D341Med (cell line): ENCODE data around the gene SARNP.

Source experiments
- DNase-seq: peaks from one replicate; pipeline ENCODE4 v3.0.0; 2012; ENCODE audit warnings: low spot score

The SARNP gene

GRCh38 chr12:55724226-55724939 is 93.1 kb downstream of the SARNP start:
- DNase-seq: peak; percentile 78

DNA sequence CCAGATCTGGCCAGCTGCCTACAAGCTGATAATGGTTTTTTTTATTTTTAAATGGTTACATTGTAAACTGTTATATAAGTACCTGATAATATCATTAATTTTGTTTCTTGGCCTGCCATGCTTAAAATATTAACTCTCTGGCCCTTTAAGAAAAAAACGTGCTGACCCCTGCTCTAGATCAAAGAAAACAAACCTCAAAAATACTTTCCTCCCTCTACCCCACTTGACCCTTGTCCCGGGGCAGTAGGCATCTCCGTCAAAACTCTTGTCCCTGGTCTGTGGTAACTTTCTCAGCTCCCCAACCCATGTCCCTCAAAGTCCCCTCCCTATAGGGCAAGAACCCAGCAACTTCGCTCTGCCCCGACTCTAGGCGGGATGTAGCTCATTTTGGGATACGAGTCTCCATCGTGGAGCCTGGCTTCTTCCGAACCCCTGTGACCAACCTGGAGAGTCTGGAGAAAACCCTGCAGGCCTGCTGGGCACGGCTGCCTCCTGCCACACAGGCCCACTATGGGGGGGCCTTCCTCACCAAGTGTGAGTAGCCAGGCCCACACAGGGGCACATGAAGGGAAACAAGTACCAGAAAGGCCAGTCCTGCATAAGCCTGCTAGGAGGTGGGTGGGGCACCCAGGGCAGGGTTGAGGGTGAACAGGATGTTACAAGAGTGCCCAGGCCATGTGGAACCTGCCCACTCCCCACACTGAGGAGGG is 93.9 kb downstream of the SARNP start:
- no peak for DNase-seq

DNA sequence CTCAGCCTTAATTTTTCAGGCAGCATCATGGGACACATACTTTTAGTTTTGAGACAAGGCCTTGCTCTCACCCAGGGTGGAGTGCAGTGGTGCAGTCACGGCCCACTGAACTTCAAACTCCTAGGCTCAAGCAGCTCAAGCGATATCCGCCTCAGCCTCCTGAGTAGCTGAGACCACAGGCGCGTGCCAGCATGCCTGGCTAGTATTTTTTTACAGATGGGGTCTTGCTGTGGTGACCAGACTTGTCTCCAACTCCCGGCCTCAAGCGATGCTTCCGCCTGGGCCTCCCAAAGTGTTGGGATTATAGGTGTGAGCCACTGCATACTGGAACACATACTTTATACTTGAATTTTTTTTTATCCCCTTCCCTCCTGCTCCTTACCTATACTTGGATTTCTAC is 94.6 kb downstream of the SARNP start:
- DNase-seq: no peak

- no peak for DNase-seq
These were observed 95.8 kb downstream of the SARNP start for GRCh38 chr12:55721601-55722213.

- DNase-seq: no peak
These were observed 96.6 kb downstream of the SARNP start for GRCh38 chr12:55720894-55721444.

DNA sequence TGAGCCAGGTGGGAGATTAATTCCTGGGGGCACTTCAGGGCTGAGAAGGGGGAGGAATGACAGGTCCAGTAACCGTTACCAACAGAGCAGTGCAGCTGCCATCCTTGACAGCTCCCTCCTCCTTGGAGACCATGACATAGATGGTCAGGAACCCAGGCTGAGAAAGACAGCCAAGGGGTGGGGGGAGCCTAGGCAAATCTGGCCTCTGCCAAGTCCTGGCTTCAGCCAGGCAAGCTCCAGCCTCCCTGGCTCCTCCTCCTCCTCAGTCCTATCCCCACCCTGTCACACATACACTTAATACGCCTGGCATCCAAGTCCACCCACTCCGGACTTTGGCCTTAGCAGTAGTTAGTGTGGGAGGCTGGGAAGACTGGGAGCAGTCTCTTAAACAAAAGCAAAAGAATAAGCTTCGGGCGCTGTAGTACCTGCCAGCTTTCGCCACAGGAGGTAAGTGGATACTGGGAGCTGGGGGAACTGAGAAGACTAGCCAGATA is 97.4 kb downstream of the SARNP start, which contains the start of gene RDH5:
Gene RDH5, plus strand, starts transcription at position 323 of the 494 bp plus-strand sequence. CDS start 792 bp downstream, outside the sequence.
- DNase-seq: no peak

DNA sequence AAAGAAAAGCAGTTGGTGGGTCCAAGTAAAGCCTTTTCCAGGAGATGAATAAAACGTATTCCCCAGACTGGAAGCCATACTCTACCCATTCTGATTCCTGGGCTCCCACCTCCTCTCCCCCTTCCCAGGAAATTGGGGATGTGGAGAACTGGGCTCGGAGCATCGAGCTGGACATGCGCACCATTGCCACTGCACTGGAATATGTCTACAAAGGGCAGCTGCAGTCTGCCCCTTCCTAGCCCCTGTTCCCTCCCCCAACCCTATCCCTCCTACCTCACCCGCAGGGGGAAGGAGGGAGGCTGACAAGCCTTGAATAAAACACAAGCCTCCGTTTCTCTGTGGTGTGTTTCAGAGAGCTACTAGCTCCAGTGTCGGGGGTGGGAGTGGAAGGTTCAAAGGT is 98.2 kb downstream of the SARNP start:
- no peak for DNase-seq

GRCh38 chr12:55718624-55719275 is 98.8 kb downstream of the SARNP start:
- no peak for DNase-seq

DNA sequence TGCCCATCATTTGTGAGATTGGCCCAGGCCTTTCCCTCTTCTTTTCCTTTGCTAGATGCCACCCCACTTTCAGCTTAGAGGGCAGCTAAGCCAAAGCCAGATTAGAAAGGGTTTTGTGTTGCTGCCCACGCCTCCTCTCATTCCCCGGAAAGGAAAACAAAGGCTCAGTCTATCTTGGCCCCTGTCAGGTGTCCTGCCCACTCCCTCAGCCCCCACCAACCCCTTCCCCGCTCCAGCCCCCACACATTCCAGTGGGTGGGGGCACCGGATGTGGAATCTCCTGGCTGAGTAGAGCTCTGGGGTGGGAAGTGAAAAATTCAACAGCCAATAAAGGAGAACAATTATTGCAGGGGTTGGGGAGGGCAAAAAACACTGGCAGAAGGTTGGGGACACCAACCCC is 99.5 kb downstream of the SARNP start:
- peak; percentile 59 for DNase-seq

- DNase-seq: peak; percentile 63
These were observed 100.2 kb downstream of the SARNP start for GRCh38 chr12:55717011-55718007.

- DNase-seq: no peak
These were observed 101.0 kb downstream of the SARNP start for GRCh38 chr12:55716582-55716957.

DNA sequence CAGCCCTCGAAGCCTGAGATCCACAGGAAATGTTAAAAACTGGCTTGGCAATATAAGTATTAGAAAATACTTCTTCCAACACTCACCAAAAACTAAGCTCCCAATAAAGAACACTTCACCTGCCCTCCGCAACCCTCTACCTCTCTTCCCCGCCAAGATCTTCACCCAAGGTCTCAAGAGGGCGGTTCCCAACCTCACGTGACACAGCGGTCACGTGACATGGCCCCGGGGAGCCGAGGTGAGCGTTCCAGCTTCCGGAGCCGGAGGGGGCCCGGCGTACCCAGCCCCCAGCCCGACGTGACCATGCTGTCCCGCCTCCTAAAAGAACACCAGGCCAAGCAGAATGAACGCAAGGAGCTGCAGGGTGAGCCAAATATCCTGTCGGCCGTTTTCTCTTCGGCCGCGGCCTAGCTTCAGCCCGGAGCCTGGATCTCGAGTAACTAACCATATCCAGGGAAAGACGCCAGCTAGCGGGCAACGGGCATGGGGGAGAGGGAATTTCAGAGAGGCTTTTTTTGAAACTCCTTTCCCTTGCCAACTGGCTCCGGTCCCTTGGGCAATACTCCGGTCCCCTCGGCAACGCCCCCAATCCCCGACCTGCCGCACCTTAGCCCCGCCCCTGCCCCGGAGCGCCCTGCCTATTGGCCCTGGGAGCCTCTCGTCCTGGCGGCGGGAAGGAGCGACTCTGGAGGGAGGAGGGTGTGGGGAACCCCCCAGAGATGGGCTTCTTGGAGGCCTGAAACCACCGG is 101.5 kb downstream of the SARNP start, which contains the start of gene BLOC1S1:
Gene BLOC1S1, plus strand, starts transcription at position 214 of the 749 bp plus-strand sequence. Its CDS starts 6 bp downstream, at position 220.
- peak; percentile 94 for DNase-seq

GRCh38 chr12:55715169-55715764 is 102.3 kb downstream of the SARNP start:
- no peak for DNase-seq

DNA sequence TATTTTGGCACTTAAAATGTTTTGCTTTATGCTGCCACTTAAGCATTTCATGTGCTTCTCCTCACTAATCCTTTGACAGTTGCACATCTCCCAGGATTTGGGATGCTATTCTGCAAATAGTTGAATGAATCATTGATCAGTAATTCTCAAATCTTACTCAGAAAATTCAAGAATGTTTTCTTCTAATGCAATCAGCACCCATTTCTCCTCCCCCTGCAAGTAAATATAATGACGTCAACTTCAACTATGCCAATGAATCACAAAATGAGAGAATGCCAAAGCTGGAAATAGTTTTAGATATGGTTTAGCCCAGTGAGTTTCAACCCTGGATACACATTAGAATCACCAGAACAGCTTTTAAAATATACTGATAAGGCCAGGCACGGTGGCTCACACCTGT is 103.8 kb downstream of the SARNP start:
- DNase-seq: no peak

DNA sequence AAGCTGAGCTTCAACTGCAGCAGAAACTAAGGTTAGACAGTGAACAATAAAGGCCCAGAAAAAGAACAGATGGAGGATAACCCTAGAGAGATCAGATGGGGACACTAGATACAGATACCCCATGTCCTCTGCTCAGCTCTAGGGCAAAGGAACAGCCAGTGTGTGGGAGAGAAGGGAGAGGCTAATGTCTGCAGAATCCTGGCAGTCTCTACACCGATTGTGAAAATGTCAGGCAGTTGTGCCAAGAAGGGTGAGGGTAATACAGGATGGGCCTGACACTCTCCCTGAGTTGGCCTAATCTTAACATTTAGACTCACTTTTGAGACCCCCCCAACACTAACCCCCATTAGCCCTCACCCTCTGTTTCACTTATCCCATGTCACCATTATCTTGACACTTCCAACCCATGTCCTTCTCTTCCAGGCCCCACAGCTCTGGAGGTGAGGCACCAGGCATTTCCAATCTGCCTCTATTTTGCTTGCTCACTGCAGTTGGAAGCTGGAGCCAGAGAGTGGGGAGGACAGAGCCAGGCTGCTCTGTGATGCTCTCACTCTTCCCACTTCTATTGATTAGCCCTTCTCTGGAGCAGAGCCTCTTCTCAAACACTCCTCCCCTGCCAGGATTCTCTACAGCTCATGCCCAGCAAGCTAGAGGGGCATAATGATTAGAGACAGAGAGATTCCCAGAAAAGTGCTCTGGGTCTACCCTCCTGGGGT is 104.7 kb downstream of the SARNP start:
- DNase-seq: no peak

DNA sequence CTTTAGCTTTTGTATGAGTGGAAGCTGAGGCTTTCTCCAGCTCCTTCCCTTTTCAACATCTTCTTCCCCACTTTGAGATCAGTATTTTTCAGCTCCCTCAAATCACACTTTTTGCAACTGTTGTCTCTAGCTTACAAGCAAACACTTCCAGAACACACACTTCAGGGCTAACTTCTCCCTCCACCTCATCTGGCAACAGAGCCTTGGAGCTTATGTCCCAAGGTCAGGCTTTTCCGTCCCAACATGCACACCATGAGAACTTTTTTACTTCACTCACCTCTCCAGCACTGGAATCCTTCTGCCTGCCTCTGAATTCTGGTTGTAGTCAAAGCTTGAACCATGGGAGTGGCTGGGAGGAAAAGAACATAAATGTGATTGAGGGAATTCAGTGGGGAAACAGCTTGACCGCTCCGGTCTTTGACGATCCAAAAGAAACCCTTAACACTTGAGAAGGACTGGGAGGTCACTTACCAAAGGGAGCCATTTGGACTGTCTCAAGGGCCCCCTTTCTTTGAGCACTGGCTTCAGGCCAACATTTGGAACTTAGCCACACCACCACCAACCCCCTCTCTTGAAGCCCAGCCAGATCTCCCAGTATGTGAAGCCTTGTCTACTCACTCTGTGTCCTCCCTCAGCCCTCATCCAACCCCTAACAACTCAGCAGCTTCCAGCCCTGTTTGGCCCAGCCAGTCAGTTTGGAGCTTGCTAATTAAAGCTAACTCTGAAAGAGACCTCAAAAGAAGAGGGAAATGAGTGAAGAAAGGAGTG is 105.6 kb downstream of the SARNP start:
- no peak for DNase-seq

- no peak for DNase-seq
These were observed 108.8 kb downstream of the SARNP start for GRCh38 chr12:55708695-55709233.
